COLO668 (cell line): ENCODE results near the gene PCDHA10.
"Not testable (repeated sequence)": the region's sequence is repeated elsewhere in the genome, so short reads cannot be mapped to it uniquely, and the experiment has no call there.

Source experiments
- DNase-seq: peaks from one replicate; lab custom pipeline; 2025; ENCODE audit not compliant: unreplicated experiment; lab: John Stamatoyannopoulos, UW

Gene PCDHA10

GRCh38 chr5:140842798-140843733 lies 12.6 kb upstream of the PCDHA10 start:
- DNase-seq, result no peak

- not testable (repeated sequence) for DNase-seq
These were observed 7.3 kb upstream of the PCDHA10 start, which contains the start of gene PCDHA9 for GRCh38 chr5:140848139-140849102. Gene PCDHA9 (plus strand): TSS chr5:140848382. CDS start chr5:140848496, 114 bp downstream.

GRCh38 chr5:140849831-140850634 lies 5.7 kb upstream of the PCDHA10 start:
- DNase-seq, result not testable (repeated sequence)

DNA sequence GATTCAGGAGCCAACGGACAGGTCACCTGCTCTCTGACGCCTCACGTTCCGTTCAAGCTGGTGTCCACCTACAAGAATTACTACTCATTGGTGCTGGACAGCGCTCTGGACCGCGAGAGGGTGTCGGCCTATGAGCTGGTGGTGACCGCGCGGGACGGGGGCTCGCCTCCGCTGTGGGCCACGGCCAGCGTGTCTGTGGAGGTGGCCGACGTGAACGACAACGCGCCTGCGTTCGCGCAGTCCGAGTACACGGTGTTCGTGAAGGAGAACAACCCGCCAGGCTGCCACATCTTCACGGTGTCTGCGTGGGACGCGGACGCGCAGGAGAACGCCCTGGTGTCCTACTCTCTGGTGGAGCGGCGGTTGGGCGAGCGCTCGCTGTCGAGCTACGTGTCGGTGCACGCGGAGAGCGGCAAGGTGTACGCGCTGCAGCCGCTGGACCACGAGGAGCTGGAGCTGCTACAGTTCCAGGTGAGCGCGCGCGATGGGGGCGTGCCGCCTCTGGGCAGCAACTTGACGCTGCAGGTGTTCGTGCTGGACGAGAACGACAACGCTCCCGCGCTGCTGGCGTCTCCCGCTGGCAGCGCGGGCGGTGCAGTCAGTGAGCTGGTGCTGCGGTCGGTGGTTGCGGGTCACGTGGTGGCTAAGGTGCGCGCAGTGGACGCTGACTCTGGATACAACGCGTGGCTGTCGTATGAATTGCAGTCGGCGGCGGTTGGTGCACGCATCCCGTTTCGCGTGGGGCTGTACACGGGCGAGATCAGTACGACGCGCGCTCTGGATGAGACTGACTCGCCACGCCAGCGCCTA lies 1.7 kb downstream of the PCDHA10 start:
- no peak for DNase-seq

DNA sequence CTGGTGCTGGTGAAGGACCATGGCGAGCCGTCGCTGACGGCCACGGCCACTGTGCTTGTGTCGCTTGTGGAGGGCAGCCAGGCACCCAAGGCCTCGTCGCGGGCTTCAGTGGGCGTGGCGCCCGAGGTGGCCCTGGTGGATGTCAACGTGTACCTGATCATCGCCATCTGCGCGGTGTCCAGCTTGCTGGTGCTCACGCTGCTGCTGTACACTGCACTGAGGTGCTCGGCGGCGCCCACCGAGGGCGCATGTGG lies 2.2 kb downstream of the PCDHA10 start:
- no peak for DNase-seq

GRCh38 chr5:140862441-140863295 lies 7.0 kb downstream of the PCDHA10 start:
- DNase-seq, result no peak

DNA sequence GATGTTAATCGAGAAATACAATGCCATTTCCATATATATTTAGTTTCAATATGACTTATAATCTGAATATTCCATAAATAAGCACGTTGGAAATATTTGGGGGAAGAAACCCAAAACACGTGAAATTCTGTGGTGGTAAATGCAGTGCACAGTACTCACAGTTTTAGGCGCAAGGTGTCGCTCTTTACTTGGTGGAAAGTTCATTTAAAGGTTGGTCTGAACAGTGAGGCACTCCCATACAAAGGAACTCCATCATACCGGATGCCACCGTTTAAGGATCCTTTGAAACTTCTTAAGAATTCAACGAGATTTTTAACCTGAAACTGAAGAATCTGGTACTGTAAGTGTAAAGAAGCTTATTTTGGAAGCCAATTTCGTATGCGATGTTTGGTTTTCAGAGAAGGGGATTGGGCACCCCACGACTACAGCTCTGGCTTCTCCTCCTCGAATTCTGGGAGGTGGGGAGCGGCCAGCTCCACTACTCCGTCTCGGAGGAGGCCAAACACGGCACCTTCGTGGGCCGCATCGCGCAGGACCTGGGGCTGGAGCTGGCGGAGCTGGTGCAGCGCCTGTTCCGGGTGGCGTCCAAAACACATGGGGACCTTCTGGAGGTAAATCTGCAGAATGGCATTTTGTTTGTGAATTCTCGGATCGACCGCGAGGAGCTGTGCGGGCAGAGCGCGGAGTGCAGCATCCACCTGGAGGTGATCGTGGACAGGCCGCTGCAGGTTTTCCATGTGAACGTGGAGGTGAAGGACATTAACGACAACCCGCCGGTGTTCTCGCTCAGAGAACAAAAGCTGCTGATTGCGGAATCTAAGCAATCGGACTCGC lies 13.2 kb downstream of the PCDHA10 start, which contains the start of gene PCDHA11:
PCDHA11 (plus strand) TSS at position 237 of the 834 bp plus-strand sequence; CDS start at position 384, 147 bp downstream.
- DNase-seq, result peak; percentile 38

DNA sequence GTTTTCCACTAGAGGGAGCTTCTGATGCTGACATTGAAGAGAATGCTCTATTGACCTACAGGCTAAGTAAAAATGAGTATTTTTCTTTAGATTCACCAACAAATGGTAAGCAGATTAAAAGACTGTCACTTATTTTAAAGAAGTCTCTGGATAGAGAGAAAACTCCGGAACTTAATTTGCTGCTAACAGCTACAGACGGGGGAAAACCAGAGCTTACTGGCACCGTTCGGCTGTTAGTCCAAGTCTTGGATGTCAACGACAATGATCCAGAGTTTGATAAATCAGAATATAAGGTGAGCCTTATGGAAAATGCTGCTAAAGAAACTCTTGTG lies 13.8 kb downstream of the PCDHA10 start:
- DNase-seq, result no peak

DNA sequence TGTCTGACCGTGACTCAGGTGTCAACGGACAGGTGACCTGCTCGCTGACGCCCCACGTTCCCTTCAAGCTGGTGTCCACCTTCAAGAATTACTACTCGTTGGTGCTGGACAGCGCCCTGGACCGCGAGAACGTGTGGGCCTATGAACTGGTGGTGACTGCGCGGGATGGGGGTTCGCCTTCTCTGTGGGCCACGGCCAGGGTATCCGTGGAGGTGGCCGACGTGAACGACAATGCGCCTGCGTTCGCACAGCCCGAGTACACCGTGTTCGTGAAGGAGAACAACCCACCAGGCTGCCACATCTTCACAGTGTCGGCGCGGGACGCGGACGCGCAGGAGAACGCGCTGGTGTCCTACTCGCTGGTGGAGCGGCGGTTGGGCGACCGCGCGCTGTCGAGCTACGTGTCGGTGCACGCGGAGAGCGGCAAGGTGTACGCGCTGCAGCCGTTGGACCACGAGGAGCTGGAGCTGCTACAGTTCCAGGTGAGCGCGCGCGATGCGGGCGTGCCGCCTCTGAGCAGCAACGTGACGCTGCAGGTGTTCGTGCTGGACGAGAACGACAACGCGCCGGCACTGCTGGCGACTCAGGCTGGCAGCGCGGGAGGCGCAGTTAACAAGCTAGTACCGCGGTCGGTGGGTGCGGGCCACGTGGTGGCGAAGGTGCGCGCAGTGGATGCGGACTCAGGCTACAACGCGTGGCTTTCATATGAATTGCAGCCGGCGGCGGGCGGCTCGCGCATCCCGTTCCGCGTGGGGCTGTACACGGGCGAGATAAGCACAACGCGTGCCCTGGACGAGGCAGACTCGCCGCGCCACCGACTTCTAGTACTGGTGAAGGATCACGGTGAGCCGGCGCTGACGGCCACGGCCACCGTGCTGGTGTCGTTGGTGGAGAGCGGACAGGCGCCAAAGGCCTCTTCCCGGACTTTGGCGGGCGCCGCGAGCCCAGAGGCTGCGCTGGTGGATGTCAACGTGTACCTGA lies 14.8 kb downstream of the PCDHA10 start:
- DNase-seq, result no peak

DNA sequence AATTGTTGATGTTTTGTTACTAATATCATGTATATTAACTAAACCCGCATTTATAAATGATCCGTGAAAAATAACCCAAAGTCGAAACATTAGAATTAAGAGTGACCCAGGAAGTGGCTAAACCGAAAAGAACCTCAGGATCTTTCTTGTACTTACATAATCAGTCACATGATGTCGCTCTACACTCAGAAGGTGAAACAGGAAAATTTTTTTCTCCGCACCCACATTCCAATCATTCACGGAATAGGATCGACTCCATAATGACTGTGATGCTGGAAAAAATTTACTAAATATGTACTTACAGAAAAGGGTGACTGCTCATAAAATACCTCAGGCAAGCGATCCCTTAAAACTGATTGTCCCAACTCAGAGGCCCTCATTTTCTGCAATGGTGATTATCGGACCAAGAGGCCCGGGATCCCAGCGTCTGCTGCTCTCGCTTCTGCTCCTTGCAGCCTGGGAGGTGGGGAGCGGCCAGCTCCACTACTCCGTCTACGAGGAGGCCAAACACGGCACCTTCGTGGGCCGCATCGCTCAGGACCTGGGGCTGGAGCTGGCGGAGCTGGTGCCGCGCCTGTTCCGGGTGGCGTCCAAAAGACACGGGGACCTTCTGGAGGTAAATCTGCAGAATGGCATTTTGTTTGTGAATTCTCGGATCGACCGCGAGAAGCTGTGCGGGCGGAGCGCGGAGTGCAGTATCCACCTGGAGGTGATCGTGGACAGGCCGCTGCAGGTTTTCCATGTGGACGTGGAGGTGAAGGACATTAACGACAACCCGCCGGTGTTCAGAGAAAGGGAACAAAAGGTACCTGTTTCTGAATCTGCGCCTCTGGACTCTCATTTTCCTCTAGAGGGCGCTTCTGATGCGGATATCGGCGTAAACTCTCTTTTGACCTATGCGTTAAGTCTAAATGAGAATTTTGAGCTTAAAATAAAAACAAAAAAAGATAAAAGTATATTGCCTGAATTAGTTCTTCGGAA lies 19.7 kb downstream of the PCDHA10 start, which contains the start of gene PCDHA12:
PCDHA12 (plus strand) TSS at position 224 of the 981 bp plus-strand sequence; CDS start at position 389, 165 bp downstream.
- DNase-seq, result no peak

DNA sequence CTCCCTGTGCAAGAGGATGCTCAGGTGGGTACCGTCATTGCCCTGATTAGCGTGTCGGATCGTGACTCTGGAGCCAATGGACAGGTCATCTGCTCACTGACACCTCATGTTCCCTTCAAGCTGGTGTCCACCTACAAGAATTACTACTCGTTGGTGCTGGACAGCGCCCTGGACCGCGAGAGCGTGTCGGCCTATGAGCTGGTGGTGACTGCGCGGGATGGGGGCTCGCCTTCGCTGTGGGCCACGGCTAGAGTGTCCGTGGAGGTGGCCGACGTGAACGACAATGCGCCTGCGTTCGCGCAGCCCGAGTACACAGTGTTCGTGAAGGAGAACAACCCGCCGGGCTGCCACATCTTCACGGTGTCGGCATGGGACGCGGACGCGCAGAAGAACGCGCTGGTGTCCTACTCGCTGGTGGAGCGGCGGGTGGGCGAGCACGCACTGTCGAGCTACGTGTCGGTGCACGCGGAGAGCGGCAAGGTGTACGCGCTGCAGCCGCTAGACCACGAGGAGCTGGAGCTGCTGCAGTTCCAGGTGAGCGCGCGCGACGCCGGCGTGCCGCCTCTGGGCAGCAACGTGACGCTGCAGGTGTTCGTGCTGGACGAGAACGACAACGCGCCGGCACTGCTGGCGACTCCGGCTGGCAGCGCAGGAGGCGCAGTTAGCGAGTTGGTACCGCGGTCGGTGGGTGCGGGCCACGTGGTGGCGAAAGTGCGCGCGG lies 21.0 kb downstream of the PCDHA10 start:
- not testable (repeated sequence) for DNase-seq

DNA sequence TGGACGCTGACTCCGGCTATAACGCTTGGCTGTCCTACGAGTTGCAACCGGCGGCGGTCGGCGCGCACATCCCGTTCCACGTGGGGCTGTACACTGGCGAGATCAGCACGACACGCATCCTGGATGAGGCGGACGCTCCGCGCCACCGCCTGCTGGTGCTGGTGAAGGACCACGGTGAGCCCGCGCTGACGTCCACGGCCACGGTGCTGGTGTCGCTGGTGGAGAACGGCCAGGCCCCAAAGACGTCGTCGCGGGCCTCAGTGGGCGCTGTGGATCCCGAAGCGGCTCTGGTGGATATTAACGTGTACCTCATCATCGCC lies 21.5 kb downstream of the PCDHA10 start:
- DNase-seq, result no peak

GRCh38 chr5:140881889-140882590 lies 26.3 kb downstream of the PCDHA10 start, which contains the start of gene PCDHA13:
Gene PCDHA13 (plus strand): TSS chr5:140882124. CDS start chr5:140882269, 145 bp downstream.
- peak; percentile 47 for DNase-seq

- peak; percentile 45 for DNase-seq
These were observed 26.8 kb downstream of the PCDHA10 start for GRCh38 chr5:140882591-140882899.

DNA sequence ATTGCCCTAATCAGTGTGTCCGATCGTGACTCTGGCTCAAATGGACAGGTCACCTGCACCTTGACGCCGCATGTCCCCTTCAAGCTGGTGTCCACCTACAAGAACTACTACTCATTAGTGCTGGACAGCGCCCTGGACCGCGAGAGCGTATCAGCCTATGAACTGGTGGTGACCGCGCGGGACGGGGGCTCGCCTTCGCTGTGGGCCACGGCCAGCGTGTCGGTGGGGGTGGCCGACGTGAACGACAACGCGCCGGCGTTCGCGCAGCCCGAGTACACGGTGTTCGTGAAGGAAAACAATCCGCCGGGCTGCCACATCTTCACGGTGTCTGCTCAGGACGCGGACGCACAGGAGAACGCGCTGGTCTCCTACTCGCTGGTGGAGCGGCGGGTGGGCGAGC lies 27.7 kb downstream of the PCDHA10 start:
- DNase-seq, result no peak
